H1 (cell line): Measurements from ENCODE around the gene HS6ST2. TPM values are rescaled to one million over a fixed set of nuclear protein-coding genes. Genes with fewer than 3 reads are reported as not detected.

Source experiments
- CTCF ChIA-PET: fragments of 300-600 bp; sonication (Branson Sonifier 250); formaldehyde crosslinking; loops from one replicate; lab custom pipeline; 2021; ENCODE audit not compliant: partially characterized antibody; lab: Charles Lee
- POLR2A ChIA-PET: fragments of 300-600 bp; sonication (Branson Sonifier 250); formaldehyde crosslinking; loops from one replicate; lab custom pipeline; 2021; ENCODE audit warnings: inconsistent platforms; ENCODE audit not compliant: partially characterized antibody; lab: Charles Lee
- DNase-seq, 2 experiments: peaks; one replicate each; pipeline versions ENCODE4 v3.0.0 to v3.0.0-alpha.2; 2010 to 2022; ENCODE audit warnings: low spot score in 2 of 2, low read depth in 1 of 2, mixed read lengths in 1 of 2
- FAIRE-seq: peaks from 2 replicates; lab custom pipeline; 2011; peaks lifted over from hg19 to GRCh38; lab: Jason Lieb, UNC
- H2AFZ ChIP-seq: 2 replicates; pipeline ENCODE4 v1.8.1; 2012; ENCODE audit warnings: low read length, inconsistent platforms
- H2AK5ac ChIP-seq: 2 replicates; pipeline ENCODE4 v1.6.1; 2013; ENCODE audit warnings: low read depth, low read length
- H2BK120ac ChIP-seq: replicated peaks from 2 replicates; pipeline ENCODE3; 2013; ENCODE audit warnings: low read depth, low read length, inconsistent platforms
- H2BK12ac ChIP-seq: 2 replicates; pipeline ENCODE4 v1.6.1; 2013; ENCODE audit warnings: low read depth, low read length
- H2BK15ac ChIP-seq: 2 replicates; pipeline ENCODE4 v1.6.1; 2013; ENCODE audit warnings: low read length
- H2BK20ac ChIP-seq: 2 replicates; pipeline ENCODE4 v1.6.1; 2013; ENCODE audit warnings: low read length
- H2BK5ac ChIP-seq: 2 replicates; pipeline ENCODE4 v1.6.1; 2013; ENCODE audit warnings: low read depth, low read length
- H3K14ac ChIP-seq: 2 replicates; pipeline ENCODE4 v1.6.1; 2013; ENCODE audit warnings: inconsistent platforms; ENCODE audit not compliant: insufficient read length
- H3K18ac ChIP-seq: 2 replicates; pipeline ENCODE4 v1.6.1; 2013; ENCODE audit warnings: low read length; ENCODE audit errors: extremely low read depth
- H3K23ac ChIP-seq: 2 replicates; pipeline ENCODE4 v1.6.1; 2013; ENCODE audit warnings: inconsistent platforms; ENCODE audit not compliant: insufficient read length
- H3K23me2 ChIP-seq: 2 replicates; pipeline ENCODE4 v1.6.1; 2013; ENCODE audit warnings: low read depth, low read length
- H3K27ac ChIP-seq: 2 replicates; pipeline ENCODE4 v1.6.1; 2011; ENCODE audit warnings: low read depth, low read length, inconsistent platforms
- H3K27me3 ChIP-seq, 4 experiments: replicated peaks in 1 of 4; 1 replicate in 1 of 4; 2 replicates in 3 of 4; pipeline versions ENCODE4 v1.6.1 to v1.8.1; 2011 to 2013; ENCODE audit warnings: low read length in 3 of 4, mild to moderate bottlenecking in 3 of 4, inconsistent platforms in 2 of 4, mixed read lengths in 2 of 4, moderate library complexity in 1 of 4; ENCODE audit not compliant: control insufficient read depth in 3 of 4, insufficient read depth in 3 of 4; ENCODE audit errors: extremely low read depth in 1 of 4
- H3K36me3 ChIP-seq, 4 experiments: 2 replicates each; pipeline versions ENCODE4 v1.6.1 to v1.8.1; 2011 to 2013; ENCODE audit warnings: mild to moderate bottlenecking in 4 of 4, low read length in 3 of 4, moderate library complexity in 2 of 4, control low read depth in 1 of 4, inconsistent platforms in 1 of 4; ENCODE audit not compliant: insufficient read depth in 4 of 4, control insufficient read depth in 2 of 4
- H3K4ac ChIP-seq: replicated peaks from 2 replicates; pipeline ENCODE3; 2013; ENCODE audit warnings: low read length, low read depth, mixed read lengths, inconsistent platforms; ENCODE audit not compliant: insufficient read length
- H3K4me1 ChIP-seq, 4 experiments: replicated peaks in 1 of 4; 1 replicate in 1 of 4; 2 replicates in 3 of 4; pipeline versions ENCODE4 v1.6.1 to v1.8.1; 2011 to 2013; ENCODE audit warnings: low read length in 3 of 4, inconsistent platforms in 2 of 4, mixed read lengths in 1 of 4; ENCODE audit not compliant: insufficient read depth in 4 of 4, control insufficient read depth in 3 of 4
- H3K4me2 ChIP-seq, 2 experiments: 2 replicates each; pipeline versions ENCODE4 v1.6.1 to v1.8.1; 2011 to 2013; ENCODE audit warnings: low read depth in 2 of 2, low read length in 2 of 2, control low read depth in 1 of 2, inconsistent platforms in 1 of 2, mild to moderate bottlenecking in 1 of 2; ENCODE audit not compliant: insufficient read depth in 1 of 2
- H3K4me3 ChIP-seq, 4 experiments: fragments of 200-600, 300-600 bp in 1 of 4; sonication (generic), shearing (Covaris generic), sonication (Bioruptor Twin) in 1 of 4; 2 replicates each; pipeline versions ENCODE4 v1.5.1 to v1.8.1; 2011 to 2016; ENCODE audit warnings: low read length in 4 of 4, low read depth in 3 of 4, control low read depth in 2 of 4, inconsistent platforms in 2 of 4, mild to moderate bottlenecking in 2 of 4, mixed read lengths in 1 of 4, moderate library complexity in 1 of 4; ENCODE audit not compliant: insufficient read depth in 2 of 4; ENCODE audit errors: extremely low read depth in 1 of 4
- H3K56ac ChIP-seq: replicated peaks from 2 replicates; pipeline ENCODE3; 2013; ENCODE audit warnings: low read depth, mild to moderate bottlenecking, mixed read lengths, low read length, inconsistent platforms; ENCODE audit not compliant: insufficient read length
- H3K79me1 ChIP-seq: 2 replicates; pipeline ENCODE4 v1.6.1; 2013; ENCODE audit warnings: low read depth, low read length, control low read depth
- H3K79me2 ChIP-seq, 2 experiments: 2 replicates each; pipeline versions ENCODE4 v1.6.1 to v1.8.1; 2012 to 2013; ENCODE audit warnings: low read length in 2 of 2, mild to moderate bottlenecking in 2 of 2, inconsistent platforms in 1 of 2; ENCODE audit not compliant: insufficient read depth in 2 of 2, control insufficient read depth in 1 of 2
- H3K9ac ChIP-seq, 4 experiments: replicated peaks in 1 of 4; 1 replicate in 1 of 4; 2 replicates in 3 of 4; pipeline versions ENCODE4 v1.6.1 to v1.8.1; 2011 to 2013; ENCODE audit warnings: low read depth in 3 of 4, low read length in 3 of 4, control low read depth in 2 of 4, mild to moderate bottlenecking in 2 of 4, moderate library complexity in 2 of 4, inconsistent platforms in 1 of 4; ENCODE audit errors: extremely low read depth in 1 of 4
- H3K9me3 ChIP-seq, 2 experiments: 2 replicates each; pipeline versions ENCODE4 v1.6.1 to v1.8.1; 2012 to 2013; ENCODE audit warnings: mild to moderate bottlenecking in 2 of 2, moderate library complexity in 2 of 2, control low read depth in 1 of 2, inconsistent platforms in 1 of 2, low read depth in 1 of 2, low read length in 1 of 2, mixed read lengths in 1 of 2; ENCODE audit not compliant: insufficient read depth in 2 of 2
- H4K20me1 ChIP-seq, 2 experiments: replicated peaks in 1 of 2; 2 replicates each; pipeline versions ENCODE3 to v1.8.1; 2011 to 2013; ENCODE audit warnings: inconsistent platforms in 2 of 2, low read length in 2 of 2, mild to moderate bottlenecking in 1 of 2; ENCODE audit not compliant: insufficient read depth in 2 of 2, control insufficient read depth in 1 of 2
- H4K5ac ChIP-seq: 2 replicates; pipeline ENCODE4 v1.6.1; 2013; ENCODE audit warnings: low read length, low read depth, mixed read lengths, inconsistent platforms; ENCODE audit not compliant: insufficient read length
- H4K8ac ChIP-seq: 2 replicates; pipeline ENCODE4 v1.8.0; 2013; ENCODE audit warnings: mild to moderate bottlenecking, moderate library complexity, low read length, inconsistent platforms; ENCODE audit not compliant: insufficient read depth; ENCODE audit errors: extremely low read depth
- H4K91ac ChIP-seq: replicated peaks from 2 replicates; pipeline ENCODE3; 2013; ENCODE audit warnings: low read length, mixed read lengths, inconsistent platforms; ENCODE audit not compliant: insufficient read length
- ATF2 ChIP-seq: IDR thresholded peaks from 2 replicates; pipeline ENCODE4 v1.6.1; 2012; ENCODE audit warnings: low read length, inconsistent platforms
- BRCA1 ChIP-seq: IDR thresholded peaks from 2 replicates; pipeline ENCODE4 v1.6.1; 2012; ENCODE audit warnings: low read depth, low read length, improper control_type of control experiment
- CREB1 ChIP-seq: IDR thresholded peaks from 2 replicates; pipeline ENCODE4 v1.6.1; 2012; ENCODE audit warnings: inconsistent platforms
- CTBP2 ChIP-seq: IDR thresholded peaks from 2 replicates; pipeline ENCODE4 v1.7.0; 2011; ENCODE audit warnings: borderline replicate concordance, mild to moderate bottlenecking, moderate library complexity, mixed read lengths, low read length; ENCODE audit not compliant: insufficient read depth, insufficient read length
- FOSL1 ChIP-seq: IDR thresholded peaks from 2 replicates; pipeline ENCODE4 v1.6.1; 2011; ENCODE audit warnings: mild to moderate bottlenecking, low read depth, low read length, moderate library complexity; ENCODE audit not compliant: insufficient read depth
- GTF2F1 ChIP-seq: IDR thresholded peaks from 2 replicates; pipeline ENCODE4 v1.6.1; 2012; ENCODE audit warnings: low read depth, low read length, improper control_type of control experiment, borderline replicate concordance
- HDAC6 ChIP-seq: IDR thresholded peaks from one replicate; pipeline ENCODE4 v1.7.1; 2012; ENCODE audit warnings: low read depth, mild to moderate bottlenecking, inconsistent platforms, low read length, moderate library complexity
- RBBP5 ChIP-seq: IDR thresholded peaks from 2 replicates; pipeline ENCODE4 v1.7.1; 2012; ENCODE audit warnings: low read depth, mild to moderate bottlenecking, inconsistent platforms, low read length, moderate library complexity, borderline replicate concordance
- SAP30 ChIP-seq: fragments of 300-600 bp; sonication (generic); IDR thresholded peaks from 2 replicates; pipeline ENCODE4 v1.7.1; 2012; ENCODE audit warnings: low read length, moderate library complexity, mild to moderate bottlenecking, inconsistent platforms; ENCODE audit not compliant: insufficient read depth, insufficient replicate concordance
- SUZ12 ChIP-seq: fragments of 200-600 bp; sonication (generic); IDR thresholded peaks from 2 replicates; pipeline ENCODE4 v1.6.1; 2012; ENCODE audit warnings: mild to moderate bottlenecking, inconsistent platforms, low read length, moderate library complexity, mixed read lengths
- TAF1 ChIP-seq: IDR thresholded peaks from 2 replicates; pipeline ENCODE4 v1.6.1; 2011; ENCODE audit warnings: mild to moderate bottlenecking, low read depth, low read length
- TAF7 ChIP-seq: optimal IDR thresholded peaks from 2 replicates; pipeline ENCODE3; 2011; ENCODE audit warnings: low read depth, mild to moderate bottlenecking, inconsistent platforms, low read length, moderate library complexity, borderline replicate concordance
- TEAD4 ChIP-seq: IDR thresholded peaks from 2 replicates; pipeline ENCODE4 v1.6.1; 2012; ENCODE audit warnings: low read depth, low read length, inconsistent platforms, mixed read lengths
- WGBS, 2 experiments: shearing (Covaris generic) in 1 of 2; methylation state at CpG; one replicate each; pipeline versions ENCODE4 v1.1.6 to v1.1.7; 2013 to 2015; ENCODE audit warnings: low lambda C conversion rate in 2 of 2, mixed read lengths in 2 of 2, inconsistent platforms in 1 of 2, low coverage in 1 of 2, missing lambda C conversion rate in 1 of 2; ENCODE audit not compliant: insufficient replicate concordance in 2 of 2, insufficient coverage in 1 of 2, insufficient read length in 1 of 2; ENCODE audit errors: extremely low coverage in 1 of 2, missing lambda C conversion rate in 1 of 2; 5-methylcytosine and 5-hydroxymethylcytosine counted together
- polyA plus RNA-seq, 7 experiments: library from polyadenylated mRNA; depleted of rRNA in 3 of 7; stranded (reverse) in 5 of 7; unstranded in 2 of 7; fragments of >200 nt in 5 of 7; fragments of 200-250 nt in 2 of 7; gene quantifications; 1 replicate in 5 of 7; 2 replicates in 1 of 7; 4 replicates in 1 of 7; pipeline versions ENCODE4 v1.2.1 to v1.2.3, GENCODE V29; 2011 to 2013; ENCODE audit warnings: missing spikeins in 2 of 7, mixed read lengths in 2 of 7
- total RNA-seq: library from RNA; stranded (reverse); fragmentation: NEBNext Ultra II Directional; extraction: Animal tissue kit (Norgen Biotek cat#: 25700); gene quantifications from 2 replicates; pipeline ENCODE4 v1.2.1, GENCODE V29; 2021

The HS6ST2 gene
- total and polyA plus RNA-seq, 2 of the 8 experiments (the other 6 are each of a cell fraction or from before 2014, with no cell fraction given) = 3.9 TPM

- Histone ChIP-seq H3K79me1 (no peaks in the 10 kb centered on the region), H3K14ac (no peak overlapping the region), H3K4me1 (no peaks in the 10 kb centered on the region), H3K9ac (no peak overlapping the region), H4K8ac (no peak overlapping the region), H4K91ac (no peak overlapping the region), H2BK120ac (no peak overlapping the region), H3K4ac (no peak overlapping the region), H3K27me3 (no peaks in the 10 kb centered on the region), H3K56ac (no peak overlapping the region), H4K5ac (no peak overlapping the region), H3K23ac (no peak overlapping the region), H2BK12ac (no peak overlapping the region), H2BK20ac (no peak overlapping the region), H3K18ac (no peak overlapping the region), H3K4me2 (no peak overlapping the region), H2BK15ac (no peak overlapping the region), H3K36me3 (no peaks in the 10 kb centered on the region), H3K79me2 (no peaks in the 10 kb centered on the region), H2BK5ac (no peak overlapping the region), H3K23me2 (no peaks in the 10 kb centered on the region), H3K4me3 (no peak overlapping the region), H2AFZ (no peak overlapping the region), H4K20me1 (no peaks in the 10 kb centered on the region), H2AK5ac (no peak overlapping the region), H3K27ac (no peak overlapping the region), H3K9me3 (no peaks in the 10 kb centered on the region)
- CTCF ChIA-PET = interaction anchor here (0.9 kb wide), 1 partner anchor 12 kb away, joined by 3 read pairs; no protein-coding TSS in a partner anchor
- no peak for DNase-seq
- FAIRE-seq = no peak
- POLR2A ChIA-PET = no interaction called here
- WGBS, 2 experiments = 86% methylated on average over 6 of the region's 6 CpGs; no CpG with 5 or more reads in 1 of the 2 experiments
- TF ChIP-seq CREB1 = no peak
- TF ChIP-seq HDAC6 = no peak
- no peak for TF ChIP-seq FOSL1
- no peak for TF ChIP-seq CTBP2
- no peak for TF ChIP-seq BRCA1
- no peak for TF ChIP-seq TAF7
- TF ChIP-seq SAP30 = no peak
- no peak for TF ChIP-seq GTF2F1
- TF ChIP-seq TAF1 = no peak
- no peak for TF ChIP-seq RBBP5
- no peak for TF ChIP-seq ATF2
- TF ChIP-seq SUZ12 = no peak
- TF ChIP-seq TEAD4 = no peak
These were observed 230.1 kb downstream of the HS6ST2 start for GRCh38 chrX:132728296-132728695.
